HCT116 (cell line): ENCODE results near the gene KRTAP1-5. TPM values are rescaled to one million over a fixed set of nuclear protein-coding genes. Genes with fewer than 3 reads are reported as not detected.
"Not testable (repeated sequence)": the region's sequence is repeated elsewhere in the genome, so short reads cannot be mapped to it uniquely, and the experiment has no call there.

ENCODE experiments used
- ATAC-seq: fragments of 200-7000 bp; cut with Tn5 transposase; 2 replicates; pipeline ENCODE4 v1.9.1; 2020; ENCODE audit warnings: mild to moderate bottlenecking, moderate library complexity
- BruUV-seq: library from RNA; stranded (reverse); fragments of 400-500 nt; replicated peaks from 2 replicates; lab custom pipeline; 2021; lab: Mats Ljungman, UMichigan
- CTCF ChIA-PET: fragments of 300-600 bp; sonication (Branson Sonifier 250); formaldehyde crosslinking; loops from one replicate; lab custom pipeline; 2021; ENCODE audit warnings: antibody characterized with exemption; lab: Charles Lee
- POLR2A ChIA-PET: fragments of 300-600, 350-600 bp; sonication (Branson Sonifier 250); formaldehyde crosslinking; loops from one replicate; lab custom pipeline; 2021; ENCODE audit warnings: antibody characterized with exemption; lab: Charles Lee
- RAD21 ChIA-PET, 2 experiments: fragments of 300-600 bp; sonication (Branson Sonifier 250); formaldehyde crosslinking; loops; one replicate each; lab custom pipeline; 2023; ENCODE audit warnings: low total read pairs in 2 of 2; ENCODE audit not compliant: uncharacterized antibody in 2 of 2, unreplicated experiment in 2 of 2, low non-redundant PET in 1 of 2; lab: Charles Lee
- DNase-seq: peaks from one replicate; pipeline ENCODE4 v3.0.0-alpha.2; 2010; ENCODE audit warnings: low read depth, low spot score
- H2AFZ ChIP-seq: fragments of 200-600 bp; shearing (Covaris generic), sonication (generic); 2 replicates; pipeline ENCODE4 v1.6.1; 2017; ENCODE audit warnings: low read depth, mixed run types, mixed read lengths, antibody characterized with exemption, low read length; ENCODE audit not compliant: poor library complexity, severe bottlenecking
- H3K27ac ChIP-seq: 2 replicates; pipeline ENCODE4 v1.5.1; 2012; ENCODE audit warnings: low read depth, low read length
- H3K27me3 ChIP-seq: fragments of 200-600 bp; sonication (generic); 2 replicates; pipeline ENCODE4 v1.6.1; 2016; ENCODE audit warnings: mixed run types, low read length, mixed read lengths; ENCODE audit not compliant: insufficient read depth
- H3K36me3 ChIP-seq, 2 experiments: fragments of 200-500 bp in 1 of 2; fragments of 200-600 bp in 1 of 2; sonication (Bioruptor generic) in 1 of 2; sonication (generic) in 1 of 2; 2 replicates each; pipeline versions ENCODE4 v1.5.1 to v1.6.1; 2014 to 2016; ENCODE audit warnings: low read length in 2 of 2, inconsistent platforms in 1 of 2, mixed read lengths in 1 of 2, mixed run types in 1 of 2; ENCODE audit not compliant: insufficient read depth in 2 of 2, control insufficient read depth in 1 of 2
- H3K4me1 ChIP-seq, 2 experiments: fragments of 200-600 bp in 1 of 2; sonication (generic) in 1 of 2; 2 replicates each; pipeline versions ENCODE4 v1.5.1 to v1.6.1; 2012 to 2017; ENCODE audit warnings: low read length in 2 of 2, inconsistent platforms in 1 of 2, mild to moderate bottlenecking in 1 of 2, mixed read lengths in 1 of 2, mixed run types in 1 of 2, moderate library complexity in 1 of 2; ENCODE audit not compliant: insufficient read depth in 2 of 2, control insufficient read depth in 1 of 2
- H3K4me2 ChIP-seq: fragments of 200-600 bp; sonication (generic); 2 replicates; pipeline ENCODE4 v1.6.1; 2017; ENCODE audit warnings: mixed run types, low read length, mixed read lengths
- H3K4me3 ChIP-seq, 2 experiments: fragments of 200-600 bp in 1 of 2; sonication (generic) in 1 of 2; replicated peaks in 1 of 2; 2 replicates each; pipeline ENCODE4 v1.5.1; 2011 to 2016; ENCODE audit warnings: low read length in 2 of 2, control low read depth in 1 of 2, low read depth in 1 of 2, mild to moderate bottlenecking in 1 of 2, mixed read lengths in 1 of 2, mixed run types in 1 of 2
- H3K79me2 ChIP-seq: fragments of 200-600 bp; sonication (generic); 2 replicates; pipeline ENCODE4 v1.6.1; 2017; ENCODE audit warnings: mild to moderate bottlenecking, mixed run types, low read length, moderate library complexity, mixed read lengths; ENCODE audit not compliant: insufficient read depth
- H3K9ac ChIP-seq: fragments of 200-600 bp; sonication (generic); 2 replicates; pipeline ENCODE4 v1.6.1; 2016; ENCODE audit warnings: low read length, mixed read lengths
- H3K9me2 ChIP-seq: fragments of 200-600 bp; sonication (generic), shearing (Covaris generic); 2 replicates; pipeline ENCODE4 v1.6.1; 2017; ENCODE audit warnings: mixed run types, mild to moderate bottlenecking, moderate library complexity; ENCODE audit not compliant: insufficient read depth
- H3K9me3 ChIP-seq, 2 experiments: fragments of 200-500 bp in 1 of 2; fragments of 200-600 bp in 1 of 2; sonication (Bioruptor generic) in 1 of 2; sonication (generic) in 1 of 2; 2 replicates each; pipeline ENCODE4 v1.6.1; 2014 to 2017; ENCODE audit warnings: low read length in 2 of 2, mixed read lengths in 2 of 2, inconsistent platforms in 1 of 2, low read depth in 1 of 2, mild to moderate bottlenecking in 1 of 2, mixed run types in 1 of 2, moderate library complexity in 1 of 2; ENCODE audit not compliant: control insufficient read depth in 1 of 2, insufficient read depth in 1 of 2
- H4K20me1 ChIP-seq: fragments of 200-600 bp; sonication (generic), shearing (Covaris generic); 2 replicates; pipeline ENCODE4 v1.6.1; 2017; ENCODE audit warnings: mixed run types, mild to moderate bottlenecking, moderate library complexity; ENCODE audit not compliant: insufficient read depth
- CBX3 ChIP-seq: IDR thresholded peaks from 2 replicates; pipeline ENCODE4 v1.6.1; 2012; ENCODE audit warnings: low read depth
- FOSL1 ChIP-seq: IDR thresholded peaks from 2 replicates; pipeline ENCODE4 v1.6.1; 2012; ENCODE audit warnings: low read depth
- JUND ChIP-seq: IDR thresholded peaks from 2 replicates; pipeline ENCODE4 v1.6.1; 2012
- POLR2AphosphoS5 ChIP-seq: IDR thresholded peaks from 2 replicates; pipeline ENCODE4 v1.6.1; 2011; ENCODE audit warnings: mild to moderate bottlenecking, low read depth, low read length, moderate library complexity
- intact Hi-C: fragments of 100-400 bp; cut with micrococcal nuclease; formaldehyde crosslinking; loops from 2 replicates; pipeline ENCODE4 v1.10.0; 2022
- total RNA-seq: library from RNA; stranded (reverse); gene quantifications from one replicate; pipeline ENCODE4 v1.2.1, GENCODE V29; 2021; ENCODE audit not compliant: unreplicated experiment
- TF ChIP-seq, protein P1 (sequence below): IDR thresholded peaks from 2 replicates; pipeline ENCODE4 v1.6.1; 2012

Gene KRTAP1-5
- total RNA-seq, 1 experiment from 2014 or later: not detected

DNA sequence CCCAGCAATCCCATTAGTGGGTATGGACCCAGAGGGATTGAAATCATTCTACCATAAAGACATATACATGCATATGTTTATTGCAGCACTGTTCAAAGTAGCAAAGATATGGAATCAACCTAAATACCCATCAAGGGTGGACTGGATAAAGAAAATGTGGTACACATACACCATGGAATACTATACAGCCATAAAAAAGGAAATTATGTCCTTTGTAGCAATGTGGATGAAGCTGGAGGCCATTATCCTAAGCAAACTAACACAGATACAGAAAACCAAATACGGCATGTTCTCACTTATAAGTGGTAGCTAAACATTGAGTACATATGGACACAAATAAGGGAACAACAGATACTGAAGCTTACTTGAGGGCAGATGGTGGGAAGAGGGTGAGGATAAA lies 30.5 kb upstream of the KRTAP1-5 start:
- no peaks in the 10 kb centered on the region for H4K20me1 ChIP-seq
- DNase-seq: no peak
- H3K9ac ChIP-seq: no peak overlapping the region
- no peak overlapping the region for H3K4me2 ChIP-seq
- H3K27ac ChIP-seq: no peak overlapping the region
- intact Hi-C loops: no loop called here
- BruUV-seq: no TSS peak
- peaks cover 0 to 5% of the 10 kb centered on the region in 2 experiments; a peak in 1 of 4 replicates for H3K36me3 ChIP-seq
- no peak for ATAC-seq
- H3K79me2 ChIP-seq: no peaks in the 10 kb centered on the region
- ChIA-PET POLR2A (no interaction called here), CTCF (no interaction called here), RAD21 (no interaction called here)
- no peaks in the 10 kb centered on the region for H3K9me2 ChIP-seq
- no peaks in the 10 kb centered on the region for H3K27me3 ChIP-seq
- peaks cover 38 to 42% of the 10 kb centered on the region in 2 experiments for H3K4me1 ChIP-seq
- 0 out of 2 replicates have a peak, but pooled peaks have one; percentile 11 for TF ChIP-seq CBX3
- TF ChIP-seq JUND: 0 out of 2 replicates have a peak, but pooled peaks have one; percentile 11
- no peak for TF ChIP-seq POLR2AphosphoS5
- TF ChIP-seq FOSL1: no peak
- TF ChIP-seq, protein P1, sequence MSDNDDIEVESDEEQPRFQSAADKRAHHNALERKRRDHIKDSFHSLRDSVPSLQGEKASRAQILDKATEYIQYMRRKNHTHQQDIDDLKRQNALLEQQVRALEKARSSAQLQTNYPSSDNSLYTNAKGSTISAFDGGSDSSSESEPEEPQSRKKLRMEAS: no peak
- H2AFZ ChIP-seq: no peak overlapping the region
- H3K9me3 ChIP-seq: peaks cover 0 to 16% of the 10 kb centered on the region in 2 experiments; a peak in 1 of 4 replicates
- no peak overlapping the region for H3K4me3 ChIP-seq

GRCh38 chr17:41055130-41055529 lies 28.1 kb upstream of the KRTAP1-5 start, which contains the start of gene KRTAP2-2:
Gene KRTAP2-2 (minus strand): TSS chr17:41055230. CDS start chr17:41055211, 19 bp downstream.
- H4K20me1 ChIP-seq, CTCF ChIA-PET, POLR2A ChIA-PET: not testable (repeated sequence)

DNA sequence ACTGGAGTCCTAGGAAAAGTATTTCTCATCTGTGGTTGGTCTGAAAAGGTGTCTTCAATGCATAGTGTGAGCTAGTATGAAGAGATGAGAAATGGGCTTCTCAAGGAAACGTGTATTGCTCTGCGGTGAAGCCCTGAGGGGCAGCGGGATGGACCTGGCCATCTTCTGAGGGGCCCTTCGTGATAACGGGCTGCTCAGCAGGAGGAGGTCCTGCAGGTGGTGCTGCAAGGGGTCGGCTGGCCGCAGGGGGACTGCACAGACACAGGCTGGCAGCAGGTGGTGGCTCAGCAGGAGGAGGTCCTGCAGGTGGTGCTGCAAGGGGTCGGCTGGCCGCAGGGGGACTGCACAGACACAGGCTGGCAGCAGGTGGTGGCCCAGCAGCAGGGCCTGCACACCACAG lies 27.5 kb upstream of the KRTAP1-5 start:
- H3K4me2 ChIP-seq, H3K79me2 ChIP-seq, CTCF ChIA-PET, RAD21 ChIA-PET, ATAC-seq, H3K27ac ChIP-seq, H3K27me3 ChIP-seq, H3K9ac ChIP-seq, H4K20me1 ChIP-seq, BruUV-seq, DNase-seq, H3K36me3 ChIP-seq, H3K9me2 ChIP-seq, POLR2A ChIA-PET, H2AFZ ChIP-seq, intact Hi-C loops, H3K4me3 ChIP-seq: not testable (repeated sequence)
- Histone ChIP-seq H3K9me3 (peaks cover 0 to 21% of the 10 kb centered on the region in 2 experiments; a peak in 1 of 4 replicates), H3K4me1 (peaks cover 11 to 13% of the 10 kb centered on the region in 2 experiments)

More at GRCh38 chr17:41055130-41055529, 28.1 kb upstream of the KRTAP1-5 start, which contains the start of gene KRTAP2-2:
- H3K36me3 ChIP-seq, H3K9me2 ChIP-seq, H3K27ac ChIP-seq, H3K4me3 ChIP-seq, RAD21 ChIA-PET, BruUV-seq, H3K27me3 ChIP-seq, H3K79me2 ChIP-seq, H3K4me2 ChIP-seq, H2AFZ ChIP-seq, H3K9ac ChIP-seq, ATAC-seq, DNase-seq, intact Hi-C loops: not testable (repeated sequence)
- H3K4me1 ChIP-seq: peaks cover 14 to 18% of the 10 kb centered on the region in 2 experiments
- peaks cover 0 to 21% of the 10 kb centered on the region in 2 experiments; a peak in 1 of 4 replicates for H3K9me3 ChIP-seq
